Esophagus squamous epithelium (tissue), 4 donors: ENCODE results near the gene CIZ1.

Source experiments
- CTCF ChIP-seq, 6 experiments: fragments of 450-650 bp in 4 of 6; fragments of 200-600 bp in 2 of 6; sonication (generic) in 2 of 6; IDR thresholded peaks; one replicate each; pipeline ENCODE4 v1.5.1; 2016 to 2019; ENCODE audit warnings: antibody characterized with exemption in 6 of 6, mild to moderate bottlenecking in 4 of 6, moderate library complexity in 4 of 6
- POLR2A ChIP-seq, 4 donors: fragments of 450-650 bp; IDR thresholded peaks; one replicate each; pipeline ENCODE4 v1.6.1; 2017; ENCODE audit warnings: antibody characterized with exemption in 4 of 4, mild to moderate bottlenecking in 4 of 4, moderate library complexity in 3 of 4

GRCh38 chr9:128145951-128146351, 45.4 kb downstream of the CIZ1 start:
- TF ChIP-seq POLR2A (IDR thresholded peaks at IDR 0.05) (no peak), CTCF (IDR thresholded peaks at IDR 0.05) (no peak)
